Kasumi-1 (cell line): Measurements from ENCODE around the gene LLGL2.
"Not testable (repeated sequence)": the region's sequence is repeated elsewhere in the genome, so short reads cannot be mapped to it uniquely, and the experiment has no call there.

Experiments used
- DNase-seq, 2 experiments: peaks; one replicate each; lab custom pipeline; 2025; lab: John Stamatoyannopoulos, UW

LLGL2 gene

GRCh38 chr17:75507733-75508719 is 17.5 kb upstream of the LLGL2 start:
- DNase-seq = no peak

GRCh38 chr17:75508931-75509361 is 16.6 kb upstream of the LLGL2 start:
- no peak for DNase-seq

GRCh38 chr17:75509528-75510258 is 15.8 kb upstream of the LLGL2 start:
- no peak for DNase-seq

- no peak for DNase-seq
Measured at GRCh38 chr17:75511270-75511609, 14.3 kb upstream of the LLGL2 start.

- DNase-seq = no peak
Measured at GRCh38 chr17:75511610-75512575, 13.6 kb upstream of the LLGL2 start.

- DNase-seq = no peak
Measured at GRCh38 chr17:75512926-75513640, 12.4 kb upstream of the LLGL2 start.

- no peak for DNase-seq
Measured at GRCh38 chr17:75513641-75514000, 11.9 kb upstream of the LLGL2 start.

GRCh38 chr17:75514299-75514918 is 11.1 kb upstream of the LLGL2 start:
- DNase-seq = no peak

- no peak for DNase-seq
Measured at GRCh38 chr17:75514919-75515495, 10.5 kb upstream of the LLGL2 start.

GRCh38 chr17:75515496-75516254 is 9.8 kb upstream of the LLGL2 start, which contains the start of gene CASKIN2:
CASKIN2 (minus strand) TSS chr17:75515537; CDS start chr17:75513804, 1,733 bp downstream.
- peak; percentile 86 to 90 for DNase-seq

GRCh38 chr17:75516255-75516618 is 9.3 kb upstream of the LLGL2 start, which contains the start of gene TSEN54:
TSEN54 (plus strand) TSS chr17:75516528; CDS start chr17:75516561, 33 bp downstream.
- peak; percentile 90 to 95 for DNase-seq

GRCh38 chr17:75516619-75517296 is 8.7 kb upstream of the LLGL2 start:
- peak; percentile 29 to 38 for DNase-seq

GRCh38 chr17:75517297-75517865 is 8.1 kb upstream of the LLGL2 start:
- no peak for DNase-seq

- DNase-seq = peak; percentile 94 to 96
Measured at GRCh38 chr17:75518201-75518600, 7.3 kb upstream of the LLGL2 start.

- no peak for DNase-seq
Measured at GRCh38 chr17:75518983-75519537, 6.4 kb upstream of the LLGL2 start.

- DNase-seq = not testable (repeated sequence)
Measured at GRCh38 chr17:75520413-75520812, 5.1 kb upstream of the LLGL2 start.

GRCh38 chr17:75521290-75521689 is 4.2 kb upstream of the LLGL2 start:
- DNase-seq = no peak
